Measurements from ENCODE around the gene MRPL57.
A peak's percentile ranks its signal among the peaks of the same experiment; 100 is the strongest.

The MRPL57 gene

DNA sequence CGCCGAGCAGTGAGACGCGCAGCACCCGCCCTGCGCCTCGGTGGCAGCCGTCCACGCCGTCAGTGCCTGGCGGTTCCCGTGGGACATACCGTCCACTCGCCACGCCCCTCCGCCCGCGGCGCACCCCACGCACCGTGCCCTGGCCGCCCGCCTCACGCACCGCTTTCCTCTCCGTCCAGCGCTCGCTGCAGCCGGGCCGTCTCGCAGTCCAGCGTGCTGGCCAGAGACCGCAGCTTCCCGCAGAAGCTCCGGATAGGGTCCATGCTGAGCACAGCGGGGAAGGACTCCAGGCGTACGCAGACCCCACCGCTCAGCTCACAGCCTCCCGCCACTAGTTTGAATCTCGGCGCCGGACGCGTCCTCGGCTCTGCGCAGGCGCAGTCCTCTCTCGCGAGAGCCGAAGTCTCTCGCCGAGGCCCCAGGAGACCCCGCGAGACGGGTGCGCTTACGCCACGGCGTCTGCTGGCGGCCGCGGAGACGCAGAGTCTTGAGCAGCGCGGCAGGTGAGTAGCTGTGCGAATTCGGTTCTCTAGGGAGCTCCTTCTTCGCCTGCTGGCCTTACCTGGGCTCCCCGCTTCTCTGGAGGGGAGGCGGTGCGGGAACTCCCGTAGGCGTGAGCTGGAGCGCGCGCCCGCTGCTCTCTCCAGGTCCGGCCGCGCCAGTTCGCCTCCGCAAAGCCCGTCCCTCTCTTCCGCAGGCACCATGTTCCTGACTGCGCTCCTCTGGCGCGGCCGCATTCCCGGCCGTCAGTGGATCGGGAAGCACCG lies at the start of gene MRPL57, which contains the start of gene SKA3:
TSS of gene MRPL57 (plus strand) at position 444 of the 767 bp plus-strand sequence. CDS start at position 703, 259 bp downstream.
TSS of gene SKA3 (minus strand) at position 338 of the 767 bp plus-strand sequence. CDS start at position 263, 75 bp downstream.
- TF ChIP-seq, protein P1, sequence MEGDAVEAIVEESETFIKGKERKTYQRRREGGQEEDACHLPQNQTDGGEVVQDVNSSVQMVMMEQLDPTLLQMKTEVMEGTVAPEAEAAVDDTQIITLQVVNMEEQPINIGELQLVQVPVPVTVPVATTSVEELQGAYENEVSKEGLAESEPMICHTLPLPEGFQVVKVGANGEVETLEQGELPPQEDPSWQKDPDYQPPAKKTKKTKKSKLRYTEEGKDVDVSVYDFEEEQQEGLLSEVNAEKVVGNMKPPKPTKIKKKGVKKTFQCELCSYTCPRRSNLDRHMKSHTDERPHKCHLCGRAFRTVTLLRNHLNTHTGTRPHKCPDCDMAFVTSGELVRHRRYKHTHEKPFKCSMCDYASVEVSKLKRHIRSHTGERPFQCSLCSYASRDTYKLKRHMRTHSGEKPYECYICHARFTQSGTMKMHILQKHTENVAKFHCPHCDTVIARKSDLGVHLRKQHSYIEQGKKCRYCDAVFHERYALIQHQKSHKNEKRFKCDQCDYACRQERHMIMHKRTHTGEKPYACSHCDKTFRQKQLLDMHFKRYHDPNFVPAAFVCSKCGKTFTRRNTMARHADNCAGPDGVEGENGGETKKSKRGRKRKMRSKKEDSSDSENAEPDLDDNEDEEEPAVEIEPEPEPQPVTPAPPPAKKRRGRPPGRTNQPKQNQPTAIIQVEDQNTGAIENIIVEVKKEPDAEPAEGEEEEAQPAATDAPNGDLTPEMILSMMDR (IDR thresholded peaks at IDR 0.05; ENCODE audit: borderline replicate concordance, extremely low read depth, low read length, poor library complexity, severe bottlenecking): no peak
- no peak for TF ChIP-seq EZH2 (IDR thresholded peaks at IDR 0.05; ENCODE audit: borderline replicate concordance, low read depth, low read length, severe bottlenecking)
- Histone ChIP-seq H3K4me2 (ENCODE audit: insufficient read depth, low read length) (peak within 1 kb of the TSS; percentile 75), H3K4me1 (ENCODE audit: insufficient read depth, low read length) (peaks cover 51% of the 10 kb centered on the region), H3K9ac (ENCODE audit: low read depth, low read length) (peak within 1 kb of the TSS; percentile 88), H3K4me3 (ENCODE audit: low read depth in 1 of 2, low read length in 2 of 2) (peak within 1 kb of the TSS; percentile 43 to 83), H3K79me2 (ENCODE audit: insufficient read depth, low read length) (peaks cover 68% of the 10 kb centered on the region), H3K36me3 (ENCODE audit: insufficient read depth, low read length) (peaks cover 47% of the 10 kb centered on the region), H2AFZ (ENCODE audit: low read depth, low read length) (peak within 1 kb of the TSS; percentile 90), H4K20me1 (ENCODE audit: insufficient read depth, low read length) (peaks cover 23% of the 10 kb centered on the region), H3K9me3 (ENCODE audit: insufficient read depth, low read length, severe bottlenecking) (no peaks in the 10 kb centered on the region), H3K27ac (ENCODE audit: low read length) (peak within 1 kb of the TSS; percentile 96), H3K27me3 (ENCODE audit: insufficient read depth, low read length, poor library complexity) (no peaks in the 10 kb centered on the region)
- ATAC-seq (ENCODE audit: insufficient read depth, low read depth) (peak; percentile 89), DNase-seq (peak; percentile 95)

DNA sequence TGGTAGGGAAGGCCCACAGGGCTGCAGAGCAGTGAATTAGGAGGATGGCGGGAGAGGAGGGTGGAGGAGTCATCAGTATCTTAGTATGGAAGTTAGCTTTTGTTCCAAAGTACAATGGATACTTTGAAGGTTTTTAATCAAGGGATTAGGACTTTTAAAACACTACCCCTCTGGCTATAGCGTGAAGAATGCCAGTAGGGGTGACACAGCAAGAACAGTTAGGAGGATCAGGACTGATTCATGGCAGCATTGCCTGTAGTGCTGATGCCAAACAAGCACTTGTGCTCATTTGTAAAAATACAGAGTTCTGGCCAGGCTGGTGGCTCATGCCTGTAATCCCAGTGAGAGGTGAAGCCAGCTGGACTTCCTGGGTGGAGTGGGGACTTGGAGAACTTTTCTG lies 46.3 kb upstream of the MRPL57 start:
- H2AFZ ChIP-seq (ENCODE audit: low read depth, low read length): no peak overlapping the region
- no peak for DNase-seq
- TF ChIP-seq, protein P1 (IDR thresholded peaks at IDR 0.05; ENCODE audit: borderline replicate concordance, extremely low read depth, low read length, poor library complexity, severe bottlenecking): no peak
- TF ChIP-seq EZH2 (IDR thresholded peaks at IDR 0.05; ENCODE audit: borderline replicate concordance, low read depth, low read length, severe bottlenecking): no peak

DNA sequence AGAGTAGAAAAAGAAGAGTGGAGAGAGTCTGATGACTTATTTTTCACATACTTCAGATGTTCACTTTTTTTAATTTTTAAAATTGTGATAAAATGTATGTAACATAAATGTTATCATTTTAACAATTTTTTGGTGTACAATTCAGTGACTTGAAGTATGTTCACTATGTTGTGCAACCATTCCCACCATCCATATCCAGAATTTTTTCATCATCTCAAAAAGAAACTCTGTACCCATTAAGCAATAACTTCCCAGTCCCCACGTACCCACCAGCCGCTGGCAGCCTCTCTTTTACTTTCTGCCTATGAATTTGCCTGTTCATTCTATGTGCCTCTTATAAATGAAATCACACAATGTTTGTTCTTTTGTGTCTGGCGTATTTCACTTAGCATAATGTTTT lies 43.4 kb upstream of the MRPL57 start:
- Histone ChIP-seq H3K9me3 (ENCODE audit: insufficient read depth, low read length, severe bottlenecking) (no peaks in the 10 kb centered on the region), H2AFZ (ENCODE audit: low read depth, low read length) (no peak overlapping the region), H4K20me1 (ENCODE audit: insufficient read depth, low read length) (no peaks in the 10 kb centered on the region), H3K79me2 (ENCODE audit: insufficient read depth, low read length) (no peaks in the 10 kb centered on the region), H3K4me2 (ENCODE audit: insufficient read depth, low read length) (no peak overlapping the region), H3K4me3 (ENCODE audit: low read depth in 1 of 2, low read length in 2 of 2) (no peak overlapping the region), H3K4me1 (ENCODE audit: insufficient read depth, low read length) (no peaks in the 10 kb centered on the region), H3K36me3 (ENCODE audit: insufficient read depth, low read length) (no peaks in the 10 kb centered on the region), H3K9ac (ENCODE audit: low read depth, low read length) (no peak overlapping the region), H3K27me3 (ENCODE audit: insufficient read depth, low read length, poor library complexity) (peaks cover 17% of the 10 kb centered on the region), H3K27ac (ENCODE audit: low read length) (no peak overlapping the region)
- DNase-seq (no peak), ATAC-seq (ENCODE audit: insufficient read depth, low read depth) (no peak)
- no peak for TF ChIP-seq EZH2 (IDR thresholded peaks at IDR 0.05; ENCODE audit: borderline replicate concordance, low read depth, low read length, severe bottlenecking)
- TF ChIP-seq, protein P1 (IDR thresholded peaks at IDR 0.05; ENCODE audit: borderline replicate concordance, extremely low read depth, low read length, poor library complexity, severe bottlenecking): no peak

More for the DNA sequence above, 46.3 kb upstream of the MRPL57 start:
- no peaks in the 10 kb centered on the region for H3K79me2 ChIP-seq (ENCODE audit: insufficient read depth, low read length)
- H3K27ac ChIP-seq (ENCODE audit: low read length): no peak overlapping the region
- H3K9ac ChIP-seq (ENCODE audit: low read depth, low read length): no peak overlapping the region
- H3K4me1 ChIP-seq (ENCODE audit: insufficient read depth, low read length): peaks cover under 1% of the 10 kb centered on the region; the same call in 1 of the 2 replicates
- H3K27me3 ChIP-seq (ENCODE audit: insufficient read depth, low read length, poor library complexity): peaks cover 17% of the 10 kb centered on the region
- H3K36me3 ChIP-seq (ENCODE audit: insufficient read depth, low read length): no peaks in the 10 kb centered on the region
- no peaks in the 10 kb centered on the region for H4K20me1 ChIP-seq (ENCODE audit: insufficient read depth, low read length)
- no peak overlapping the region for H3K4me3 ChIP-seq (ENCODE audit: low read depth in 1 of 2, low read length in 2 of 2)
- no peak for ATAC-seq (ENCODE audit: insufficient read depth, low read depth)
- no peak overlapping the region for H3K4me2 ChIP-seq (ENCODE audit: insufficient read depth, low read length)
- H3K9me3 ChIP-seq (ENCODE audit: insufficient read depth, low read length, severe bottlenecking): no peaks in the 10 kb centered on the region

All from DND-41 (cell line).